Muscle of arm (tissue), 14 donors: Measurements from ENCODE around the gene CADPS2. TPM values are rescaled to one million over a fixed set of nuclear protein-coding genes. Genes with fewer than 3 reads are reported as not detected.

Experiments used
- DNase-seq: peaks from one replicate; pipeline ENCODE4 v3.0.0-alpha.2; 2013
- long read RNA-seq, 11 donors: transcript quantifications; one replicate each; lab custom pipeline, GENCODE V29; 2026
- polyA plus RNA-seq, 12 donors: library from polyadenylated mRNA; unstranded; fragments of 120-200 nt; gene quantifications; one replicate each; pipeline ENCODE4 v1.2.1, GENCODE V29; 2013; ENCODE audit not compliant: insufficient read length in 12 of 12

The CADPS2 gene
- polyA plus RNA-seq, result 10 to 100 TPM in 1 of 12 donors, 1 to 10 TPM in 9, not detected in 2; 2.9 to 10.1 (median 4.7) TPM
- long read RNA-seq, donor 1, result 0 reads
- long read RNA-seq, donor 2, result 0 reads
- long read RNA-seq, donor 3, result 0 reads
- long read RNA-seq, donor 4, result 0 reads
- long read RNA-seq, donor 5, result 0 reads
- long read RNA-seq, donor 6, result 0 reads
- long read RNA-seq, donor 7, result 0 reads
- long read RNA-seq, donor 8, result 0 reads
- long read RNA-seq, donor 9, result 0 reads
- long read RNA-seq, donor 10, result 0 reads
- long read RNA-seq, donor 11, result 0 reads

DNA sequence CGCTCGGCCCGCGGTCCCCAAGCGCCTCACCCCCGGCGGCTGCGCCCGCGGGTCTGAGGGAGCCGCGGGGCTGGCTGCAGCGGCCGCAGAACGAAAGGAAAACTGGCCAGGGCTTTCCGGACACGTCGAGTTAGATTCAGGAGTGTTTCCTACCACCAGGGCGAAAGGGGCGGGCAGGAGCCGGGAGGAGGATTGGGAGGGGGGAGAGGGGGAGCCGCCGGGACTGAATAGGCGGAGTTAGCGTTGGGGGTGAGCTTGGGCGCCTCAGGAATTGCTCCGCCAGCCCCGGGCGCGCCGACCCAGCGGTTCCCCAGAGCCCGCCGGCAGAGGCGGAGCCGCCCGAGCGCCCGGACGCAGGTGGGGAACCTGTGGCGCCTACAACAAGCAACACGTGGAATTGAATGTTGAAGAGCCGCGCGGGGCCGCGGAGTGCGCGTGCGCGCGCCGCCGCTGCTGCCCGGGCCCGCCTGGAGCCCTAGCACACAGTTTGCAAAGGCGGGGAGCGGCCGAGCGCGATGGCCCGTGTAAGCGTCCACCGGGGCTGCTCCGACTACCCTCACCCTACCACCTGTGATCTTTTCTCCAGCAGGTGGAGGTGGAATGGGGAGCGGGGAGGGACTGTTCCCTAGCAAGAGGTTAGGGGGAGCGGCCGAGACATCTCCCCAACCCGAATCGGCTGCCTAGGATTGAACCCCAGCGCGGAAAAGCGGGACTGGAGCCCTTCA lies at the start of gene CADPS2:
Gene CADPS2 (minus strand): TSS at position 104 of the 725 bp plus-strand sequence. CDS start 123 bp downstream, outside the sequence.
- peak; percentile 79 for DNase-seq

DNA sequence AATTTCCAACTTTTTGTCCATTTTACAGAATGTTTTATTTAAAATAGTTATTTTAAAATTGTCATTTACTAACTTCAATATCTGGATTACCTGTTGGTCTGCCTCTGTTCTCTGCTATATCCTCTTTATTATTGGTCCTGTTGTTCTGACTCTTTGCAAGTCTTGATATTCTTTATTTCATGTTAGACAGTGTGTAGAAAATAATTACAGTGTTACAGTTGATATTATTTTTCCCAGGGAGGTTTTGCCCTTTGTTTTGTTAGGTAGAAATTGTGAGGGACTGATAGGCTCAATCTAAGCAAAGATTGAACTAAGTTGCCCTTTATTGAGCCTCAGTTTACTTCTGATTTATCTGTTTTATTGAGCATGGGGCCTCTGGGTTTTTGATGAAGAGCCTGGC lies 49.4 kb upstream of the CADPS2 start:
- no peak for DNase-seq

DNA sequence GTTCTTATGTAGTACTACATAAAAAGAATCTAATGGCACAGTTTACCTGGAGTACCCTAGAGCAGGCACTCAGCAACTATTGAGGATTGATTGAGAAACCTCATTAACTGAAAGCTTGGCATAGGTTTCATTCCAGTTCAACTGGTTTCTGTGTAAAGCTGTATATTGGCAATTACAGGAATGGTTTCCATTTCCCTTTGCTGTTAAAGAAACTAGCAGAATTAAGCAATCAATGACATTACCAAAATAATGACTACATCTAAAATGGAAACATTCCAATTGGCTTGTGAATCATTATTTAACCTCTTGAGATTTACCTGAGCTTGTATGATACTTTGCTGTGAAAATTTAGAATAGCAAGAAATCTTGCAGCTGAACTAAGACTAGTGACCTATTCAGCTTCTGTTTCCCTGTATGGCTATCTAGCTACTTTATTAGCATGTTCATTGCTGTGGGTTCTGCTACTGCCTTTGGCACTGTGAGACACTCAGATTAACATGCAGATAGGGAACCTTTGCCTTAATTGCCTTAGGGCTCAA lies 33.5 kb upstream of the CADPS2 start:
- DNase-seq, result no peak

DNA sequence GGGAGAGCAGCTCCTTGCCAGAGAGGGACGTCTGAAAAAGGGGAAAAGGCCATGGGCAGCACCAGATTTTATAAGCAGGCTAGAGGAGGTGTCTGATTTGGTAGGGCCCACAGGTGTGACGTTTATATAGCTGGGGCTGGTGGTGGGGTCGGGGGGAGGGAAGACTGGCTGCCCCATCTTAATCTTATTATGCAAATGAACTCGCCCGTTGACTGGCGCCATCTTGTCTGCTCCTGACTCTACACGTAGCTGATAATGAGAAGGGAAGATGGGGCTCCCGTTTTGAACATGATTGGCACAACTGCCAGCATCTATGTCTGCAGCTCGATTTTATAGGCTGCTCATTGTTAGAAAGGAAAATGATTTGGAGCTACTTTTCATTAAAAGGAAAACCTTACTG lies 28.6 kb upstream of the CADPS2 start:
- no peak for DNase-seq

DNA sequence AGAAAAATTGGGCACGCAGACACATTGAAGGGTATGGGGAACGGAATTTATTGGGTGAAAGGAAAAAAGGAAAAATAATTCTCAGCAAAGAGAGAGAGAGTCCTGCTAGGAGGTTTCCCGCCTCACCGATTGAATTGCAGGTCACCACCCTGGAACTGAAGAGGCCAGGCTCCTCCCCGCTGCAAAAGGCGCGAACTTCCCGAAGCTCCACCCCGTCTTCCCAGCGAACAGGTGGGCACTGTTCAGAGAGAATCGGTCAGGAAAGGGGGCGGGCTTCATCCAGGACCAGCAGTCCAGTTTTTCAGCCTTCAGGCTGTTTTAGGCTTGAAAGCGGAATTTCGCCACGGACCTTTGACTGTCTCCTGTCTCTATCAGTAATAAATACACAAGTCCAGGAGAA lies 27.3 kb upstream of the CADPS2 start:
- no peak for DNase-seq

DNA sequence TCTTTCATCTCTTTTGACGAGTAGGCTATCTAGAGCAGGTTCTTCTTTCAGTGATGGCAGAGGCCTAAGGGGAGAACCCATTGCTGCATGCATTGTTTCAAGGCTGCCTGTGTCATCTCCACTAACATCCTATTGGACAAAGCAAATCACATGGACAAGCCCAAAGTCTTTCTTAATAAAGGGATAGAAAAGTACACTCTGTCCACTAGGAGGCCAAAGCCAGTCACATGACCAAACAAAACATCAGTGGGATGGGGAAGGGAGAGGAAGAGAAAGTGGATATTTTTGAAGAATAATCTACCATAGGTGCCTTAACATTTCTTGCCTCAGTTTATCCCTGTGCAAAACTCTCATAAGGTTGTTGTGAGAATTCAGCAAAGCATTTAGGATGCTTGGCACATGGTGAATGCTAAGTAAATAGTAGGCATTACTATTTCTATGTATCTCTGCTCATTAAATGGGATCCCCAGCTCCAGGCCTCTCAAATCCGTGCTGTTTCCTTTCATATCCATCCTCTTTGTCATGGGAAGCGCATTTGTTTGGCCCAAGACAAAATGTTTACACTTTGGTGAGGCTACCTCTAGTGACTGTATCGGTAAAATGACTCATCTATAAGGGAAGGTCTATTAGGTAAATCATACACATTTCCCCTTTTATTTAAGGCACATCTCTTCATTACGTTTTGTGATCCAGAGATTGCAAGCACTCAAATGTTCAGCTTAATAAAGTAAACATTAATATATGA lies 16.7 kb upstream of the CADPS2 start:
- no peak for DNase-seq

DNA sequence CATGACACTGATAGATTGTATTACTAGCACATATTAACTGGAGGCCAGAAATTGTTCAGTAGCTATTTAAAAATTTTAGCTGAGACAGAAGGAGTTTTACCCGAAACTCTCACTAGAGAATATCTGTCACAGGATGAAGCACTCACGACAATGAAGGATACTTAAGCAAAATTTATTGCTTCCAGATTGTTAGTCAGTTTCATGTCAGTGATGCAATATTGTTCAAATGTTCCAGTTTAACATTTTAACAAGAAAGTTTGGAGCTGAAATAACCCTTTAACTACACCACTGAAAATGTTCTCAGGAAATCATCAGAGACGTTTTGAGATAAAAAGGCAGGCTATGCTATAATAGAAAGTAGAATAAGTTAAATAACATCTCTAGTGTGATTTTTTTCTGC lies 15.0 kb upstream of the CADPS2 start:
- DNase-seq, result no peak

DNA sequence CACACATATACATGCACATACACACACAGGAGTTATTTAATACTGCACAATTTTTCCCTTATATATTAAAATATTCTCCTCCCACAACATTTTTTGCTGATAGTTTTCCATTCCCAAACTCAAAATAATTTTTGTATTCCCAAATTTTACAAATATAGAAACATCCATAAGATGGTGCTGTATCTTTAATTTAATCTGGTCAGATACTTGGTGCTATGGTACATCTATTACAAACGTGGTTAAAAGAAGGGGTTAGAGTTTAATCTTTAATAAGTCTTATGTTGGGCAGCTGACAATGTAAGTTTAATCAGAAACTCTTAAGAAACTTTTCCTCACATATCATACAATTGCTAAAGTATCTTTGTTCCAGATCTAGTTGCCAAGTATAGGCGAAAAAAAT lies 10.2 kb upstream of the CADPS2 start:
- DNase-seq, result no peak

DNA sequence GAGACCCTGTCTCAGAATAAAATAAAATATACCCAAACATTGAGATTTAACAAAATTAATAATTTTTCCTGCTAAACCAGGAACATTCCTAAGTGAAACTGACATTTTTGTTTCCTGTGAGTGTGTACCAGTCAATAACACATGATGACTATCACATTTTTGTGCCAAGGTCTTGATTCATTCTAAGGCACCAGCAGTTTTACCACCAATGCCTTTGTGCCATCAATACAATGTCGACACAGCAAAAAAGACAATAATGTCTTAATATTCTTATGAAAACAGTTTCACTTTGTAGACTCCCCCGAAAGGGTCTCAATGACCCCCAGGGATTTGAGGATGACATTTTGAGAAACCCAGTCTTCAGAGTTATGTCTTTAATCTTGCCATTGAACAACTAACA lies 7.2 kb upstream of the CADPS2 start:
- DNase-seq, result no peak

DNA sequence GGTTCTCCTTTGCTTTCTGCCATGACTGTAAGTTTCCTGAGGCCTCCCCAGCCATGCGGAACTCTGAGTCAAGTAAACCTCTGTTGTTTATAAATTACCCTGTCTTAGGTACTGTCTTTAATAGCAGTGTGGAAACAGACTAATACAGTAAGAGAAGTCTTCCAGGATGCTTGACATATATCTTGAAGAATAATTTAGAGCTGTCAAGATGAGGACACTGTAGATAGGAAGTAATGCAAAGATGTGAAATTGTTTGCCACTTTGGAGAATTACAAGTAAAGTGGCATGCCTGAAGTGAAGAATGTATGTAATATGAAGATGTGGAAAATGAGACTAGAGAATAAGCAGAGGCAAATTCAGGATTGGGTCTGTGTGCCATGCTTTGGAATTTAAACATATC lies 2.9 kb upstream of the CADPS2 start:
- DNase-seq, result no peak

DNA sequence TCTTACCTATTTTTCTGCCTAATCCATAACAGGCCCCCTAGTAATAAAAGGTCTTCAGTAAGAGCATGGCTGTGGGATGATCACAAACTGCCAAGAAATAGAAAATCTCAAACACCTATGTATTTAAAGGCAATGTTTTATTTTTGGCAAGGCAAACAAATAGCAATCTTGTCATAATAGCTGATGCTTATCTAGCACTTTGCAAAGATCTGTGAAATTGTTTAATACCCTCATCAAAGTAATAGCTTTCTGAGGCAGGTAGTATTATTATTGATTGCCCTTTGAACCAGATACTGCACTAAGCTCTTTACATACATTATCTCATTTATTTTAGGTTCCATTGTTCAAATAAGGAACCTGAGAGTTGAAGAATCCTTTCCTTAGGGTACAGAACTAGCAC lies 1.6 kb upstream of the CADPS2 start:
- DNase-seq, result no peak

DNA sequence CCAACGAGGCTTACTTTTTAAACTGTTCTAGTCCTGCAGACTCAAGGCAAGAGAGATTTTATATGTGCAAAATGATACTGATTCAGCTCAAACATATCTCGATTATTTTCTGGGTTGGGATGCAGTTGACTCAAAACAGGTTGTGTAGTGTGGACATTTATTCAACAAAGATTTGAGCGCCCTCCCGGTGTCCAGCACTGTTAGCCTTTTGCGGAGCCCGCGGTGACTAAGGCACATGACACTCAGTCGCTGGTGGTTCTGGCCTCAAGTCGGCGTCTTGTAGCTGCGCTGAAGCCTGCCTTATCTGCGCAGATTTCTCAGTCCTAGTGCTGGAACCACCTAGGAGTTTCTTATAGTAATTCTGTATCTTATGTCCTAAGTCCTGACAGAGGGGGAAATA lies 938 bp upstream of the CADPS2 start:
- DNase-seq, result peak; percentile 31

DNA sequence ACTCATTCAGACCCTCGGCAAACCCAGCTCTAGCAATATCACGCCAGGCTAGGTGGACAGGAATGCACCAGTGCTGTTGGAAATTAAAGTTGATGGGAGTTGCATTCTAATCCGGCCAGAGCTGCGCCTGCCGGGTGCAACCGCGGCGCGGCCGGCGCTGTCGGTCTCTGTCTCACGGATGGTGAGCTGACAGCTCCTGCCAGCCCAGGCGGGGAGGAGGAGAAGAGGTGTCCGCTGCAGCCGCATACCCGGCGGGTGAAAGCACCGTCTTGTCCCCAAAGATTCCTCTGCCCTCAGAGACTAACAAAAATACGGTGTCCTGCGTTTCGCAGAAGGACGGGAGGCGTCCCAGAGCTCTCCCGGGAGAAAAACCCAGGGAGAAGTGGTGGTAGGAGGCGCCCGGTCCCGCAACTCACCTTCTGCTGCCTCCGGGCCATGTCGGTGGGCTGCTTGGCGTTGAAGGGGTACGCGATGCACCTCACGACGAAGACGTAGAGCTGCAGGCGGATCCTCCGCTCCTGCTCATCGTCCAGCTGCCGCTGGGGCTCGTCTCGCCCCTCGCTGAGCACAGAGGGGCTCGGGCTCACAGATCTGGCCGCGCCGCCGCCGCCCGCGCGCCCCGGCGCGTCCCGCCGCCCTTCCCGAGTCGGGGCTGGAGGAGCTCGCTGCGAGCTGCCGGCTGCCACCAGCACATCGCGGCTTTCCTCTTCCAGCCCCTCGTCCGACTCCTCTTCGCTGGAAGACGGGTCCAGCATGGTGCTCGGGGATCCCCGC lies 490 bp downstream of the CADPS2 start:
- peak; percentile 15 for DNase-seq

DNA sequence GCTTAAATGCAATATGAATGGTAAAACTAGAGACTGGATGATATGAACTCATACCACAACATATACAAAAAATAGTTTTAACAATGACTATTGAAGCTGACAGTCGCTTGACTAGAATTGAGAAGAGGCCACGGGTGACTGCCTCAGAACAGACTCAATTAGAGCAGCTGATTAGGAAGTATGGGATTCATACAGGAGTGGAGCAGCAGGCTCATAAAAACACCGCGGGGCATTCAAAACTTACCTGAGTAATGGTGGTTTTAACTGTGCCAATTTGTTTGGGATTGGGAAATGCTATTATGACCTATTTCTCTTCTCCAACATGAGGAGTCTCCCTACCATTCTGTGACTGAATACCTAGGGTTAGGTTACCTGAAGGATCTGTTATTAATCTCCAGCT lies 2.1 kb downstream of the CADPS2 start:
- DNase-seq, result no peak

DNA sequence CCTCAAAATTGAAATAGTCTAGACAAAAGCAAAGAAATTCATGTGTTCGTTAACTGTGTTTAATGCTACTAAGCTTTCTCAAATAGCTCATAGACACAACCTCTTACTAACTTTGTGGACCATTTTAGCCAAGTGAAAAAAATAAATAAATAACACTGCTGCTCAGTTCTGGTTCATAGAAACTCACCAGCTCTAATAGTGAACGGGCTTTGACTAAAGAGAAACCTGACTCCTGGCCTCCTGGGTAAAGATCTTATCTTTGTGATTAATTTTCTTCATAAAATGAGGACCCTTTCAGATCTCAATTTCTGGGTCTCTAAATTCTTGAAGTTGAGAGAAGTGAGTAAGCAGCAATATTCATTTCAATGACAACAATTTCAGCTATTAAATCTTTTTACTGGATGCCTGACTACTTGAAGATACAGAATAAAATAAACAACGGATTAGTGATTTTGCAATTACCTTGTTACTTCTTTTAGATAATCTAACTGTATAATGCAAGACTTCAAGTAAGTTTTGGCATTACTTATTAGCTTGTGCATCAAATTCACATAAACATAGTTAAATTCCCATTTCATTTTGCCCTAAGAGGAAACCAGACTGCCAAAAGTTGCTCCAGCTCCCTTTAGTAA lies 3.1 kb downstream of the CADPS2 start:
- DNase-seq, result no peak

DNA sequence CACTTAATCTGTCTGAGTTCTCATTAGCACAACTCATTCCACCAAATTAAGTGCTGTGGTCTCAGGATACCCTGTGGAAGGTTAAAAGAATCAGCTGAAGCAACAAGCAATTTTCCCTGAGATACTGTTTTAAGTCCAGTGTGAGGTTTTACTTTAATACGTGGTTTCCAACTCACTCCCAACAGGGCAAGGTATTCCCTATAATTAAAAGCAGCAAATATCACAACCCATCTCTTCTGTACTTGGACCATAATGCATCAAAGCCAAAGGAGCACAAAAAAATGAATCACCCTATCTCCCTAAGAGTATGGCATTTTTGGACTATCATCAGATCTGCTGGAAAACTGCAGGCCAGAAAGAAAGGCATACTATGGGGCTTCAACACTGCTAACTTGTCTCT lies 4.9 kb downstream of the CADPS2 start:
- DNase-seq, result no peak

DNA sequence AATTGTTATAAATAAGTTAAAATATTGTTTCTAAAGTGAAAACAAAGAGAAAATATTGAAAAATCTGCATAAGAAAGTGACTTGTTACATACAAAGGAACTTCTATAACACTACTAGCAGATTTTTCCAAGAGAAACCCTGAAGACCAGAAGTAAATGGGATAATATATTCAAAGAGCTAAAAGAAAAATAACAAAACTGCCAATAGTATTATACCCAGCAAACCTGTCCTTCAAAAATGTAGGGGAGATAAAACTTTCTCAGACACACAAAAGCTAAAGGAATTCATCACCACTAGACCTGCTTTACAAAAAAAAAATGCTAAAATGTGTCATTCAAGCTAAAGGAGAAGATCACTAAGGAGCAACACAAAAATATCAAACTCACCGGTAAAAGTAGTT lies 17.0 kb downstream of the CADPS2 start:
- no peak for DNase-seq

DNA sequence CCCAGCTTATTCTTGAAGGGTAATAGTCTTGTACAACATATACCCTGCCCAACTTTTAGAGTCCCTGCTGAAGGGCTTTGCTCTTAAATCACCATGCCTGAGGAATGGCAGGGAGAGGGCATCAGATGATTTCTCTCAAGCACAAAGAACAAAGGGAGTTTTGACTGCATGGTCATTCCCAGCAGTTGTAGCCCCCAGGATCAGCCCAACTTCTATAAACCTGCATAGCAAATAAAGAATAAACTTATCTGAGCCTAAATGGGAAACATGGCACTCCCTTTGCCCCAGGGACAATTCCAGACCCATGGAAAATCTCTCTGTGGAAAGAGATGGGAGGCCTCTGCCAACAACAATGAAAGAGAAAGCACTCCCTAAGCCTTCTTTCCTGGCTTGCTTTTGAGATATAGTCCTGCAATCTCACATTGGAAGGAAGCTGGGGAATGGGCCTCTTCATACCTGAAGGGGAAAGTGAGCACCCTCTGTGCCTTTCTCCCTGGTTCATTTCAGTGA lies 18.7 kb downstream of the CADPS2 start:
- no peak for DNase-seq

DNA sequence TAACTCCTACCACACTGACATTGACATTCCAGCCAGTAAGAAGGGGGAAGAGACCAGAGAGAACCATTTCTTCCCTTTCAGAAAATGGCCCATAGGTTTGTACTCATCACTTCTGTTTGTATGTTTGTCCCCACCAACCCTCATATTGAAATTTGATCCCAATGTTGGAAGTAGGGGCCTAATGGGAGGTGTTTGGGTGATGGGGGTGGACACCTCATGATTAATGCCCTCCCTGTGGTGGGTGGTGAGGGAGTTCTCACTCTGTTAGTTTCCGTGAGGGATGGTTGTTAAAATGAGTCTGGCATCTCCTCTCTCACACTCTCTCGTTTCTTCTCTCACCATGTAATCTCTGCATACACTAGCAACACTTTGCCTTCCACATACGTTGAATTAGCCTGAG lies 21.4 kb downstream of the CADPS2 start:
- no peak for DNase-seq

DNA sequence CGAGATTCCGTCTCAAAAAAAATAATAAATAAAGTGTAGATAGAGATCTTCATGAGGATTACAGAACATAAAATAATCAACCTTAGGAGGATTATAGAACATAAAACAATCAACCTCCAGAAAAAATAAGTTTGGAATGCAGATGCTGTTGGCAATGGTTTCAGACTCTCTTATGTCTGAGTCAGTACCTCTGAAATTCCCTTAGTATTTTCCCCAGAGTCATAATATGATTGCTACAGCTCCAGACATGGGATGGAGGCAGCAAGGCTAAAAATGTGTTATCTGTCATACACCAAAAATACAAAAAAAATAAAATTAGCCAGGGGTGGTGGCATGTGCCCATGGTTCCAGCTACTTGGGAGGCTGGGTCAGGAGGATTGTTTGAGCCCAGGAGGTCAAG lies 22.2 kb downstream of the CADPS2 start:
- no peak for DNase-seq

DNA sequence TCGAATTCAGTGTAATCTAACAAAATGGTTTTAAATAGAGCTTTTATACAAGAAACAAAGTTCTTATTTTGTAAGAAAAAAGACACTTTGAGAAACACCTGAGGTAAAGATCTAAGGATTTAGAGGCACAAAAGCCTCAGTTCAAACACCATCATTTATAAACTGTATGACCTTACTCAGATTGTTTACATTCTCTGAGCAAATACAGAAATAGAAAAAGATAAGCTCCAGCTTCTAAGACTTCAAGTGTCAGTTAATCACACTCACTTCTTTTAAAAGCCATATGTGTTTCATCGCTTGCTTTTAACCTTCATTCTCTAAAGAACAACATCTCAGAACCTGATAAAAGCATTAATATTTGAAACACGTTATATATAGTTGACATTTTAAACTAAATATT lies 27.9 kb downstream of the CADPS2 start:
- DNase-seq, result no peak
